ENCODE results near the gene TBPL1. TPM values are rescaled to one million over a fixed set of nuclear protein-coding genes. Genes with fewer than 3 reads are reported as not detected.
A peak's percentile ranks its signal among the peaks of the same experiment; 100 is the strongest.
"Not testable (repeated sequence)": the region's sequence is repeated elsewhere in the genome, so short reads cannot be mapped to it uniquely, and the experiment has no call there.

The TBPL1 gene
- polyA plus RNA-seq, 1 donor: 53.9 TPM

DNA sequence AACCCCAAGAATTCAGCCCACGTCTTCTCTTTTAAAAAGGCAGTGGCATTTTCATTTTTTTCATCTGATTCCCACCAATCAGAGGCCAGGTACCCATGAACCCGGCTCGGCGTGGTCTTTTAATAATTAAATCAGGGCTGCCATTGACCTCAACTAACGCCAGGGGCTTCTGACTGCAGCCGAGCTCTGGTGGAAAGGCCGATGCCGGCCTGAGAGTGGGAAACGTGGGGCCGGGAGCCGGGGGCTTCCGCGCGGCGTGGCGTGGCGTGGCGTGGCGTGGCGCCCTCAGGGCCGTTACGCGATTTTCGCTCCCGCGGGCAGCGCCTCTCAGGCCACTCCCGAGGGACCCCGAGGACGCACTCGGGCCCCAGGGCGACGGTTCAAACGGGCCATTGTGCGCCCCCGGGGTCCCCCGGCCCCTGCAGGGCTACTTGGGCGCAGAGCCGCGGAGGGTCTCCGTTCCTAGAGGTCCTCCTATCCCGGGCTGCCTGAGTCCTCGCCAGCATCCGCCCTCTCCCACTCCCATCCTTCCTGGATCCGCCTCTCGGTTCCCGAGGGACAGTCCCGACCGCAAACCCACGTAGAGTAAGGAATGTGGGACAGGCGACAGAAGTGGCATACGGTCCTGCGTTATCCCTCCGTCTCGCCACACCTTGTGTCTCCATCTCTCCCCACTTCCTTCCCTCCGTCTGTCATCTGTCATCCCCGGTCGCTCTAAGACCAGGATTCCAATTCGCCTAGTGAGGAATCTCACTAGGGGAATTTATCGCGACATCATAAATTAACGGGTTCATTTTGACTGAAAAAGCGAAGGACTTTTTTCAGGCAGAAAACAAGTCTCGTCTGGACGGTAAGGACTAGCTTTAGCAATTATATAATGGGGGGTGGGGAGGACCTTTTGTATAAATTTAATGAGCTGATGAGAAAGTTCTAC, 876 bp upstream of the TBPL1 start:
- DNase-seq: peak; percentile 64

DNA sequence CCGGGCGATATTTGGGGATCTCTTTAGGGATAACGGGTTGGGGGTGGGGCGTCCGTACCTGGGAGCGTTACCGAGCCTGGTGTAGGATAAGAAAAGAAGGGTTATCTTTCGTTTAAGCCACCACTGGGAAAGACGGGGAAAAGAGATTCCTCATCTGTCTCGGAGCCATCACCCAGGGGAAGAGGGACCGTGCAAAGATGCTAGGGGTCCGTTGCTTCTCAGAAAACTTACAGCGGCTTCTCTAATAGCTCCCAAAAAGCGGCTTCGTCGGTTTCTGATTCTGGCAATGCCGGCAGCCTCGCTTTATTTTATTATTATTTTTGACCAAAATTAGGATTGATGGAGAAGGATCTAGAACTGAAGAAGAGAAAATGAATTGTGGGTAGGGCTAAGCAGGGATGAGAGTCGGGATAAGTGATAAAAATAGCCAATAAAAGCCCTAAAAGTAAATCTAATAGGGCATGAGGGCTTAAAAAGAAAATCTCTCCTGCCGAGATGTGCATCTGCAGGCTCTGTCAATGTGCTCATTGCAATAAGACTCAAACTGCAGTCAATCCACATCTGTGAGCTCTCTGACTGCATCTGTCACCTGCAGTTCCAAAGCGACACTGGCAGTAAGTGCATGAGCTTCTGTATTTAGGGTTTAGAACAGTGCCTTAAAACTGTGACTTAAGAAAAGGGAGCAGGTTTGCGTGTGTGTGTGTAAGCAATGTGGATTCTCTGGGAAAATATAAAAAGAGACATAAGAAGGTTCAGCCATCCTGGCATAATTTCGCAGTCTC, 801 bp downstream of the TBPL1 start:
- no peak for DNase-seq

DNA sequence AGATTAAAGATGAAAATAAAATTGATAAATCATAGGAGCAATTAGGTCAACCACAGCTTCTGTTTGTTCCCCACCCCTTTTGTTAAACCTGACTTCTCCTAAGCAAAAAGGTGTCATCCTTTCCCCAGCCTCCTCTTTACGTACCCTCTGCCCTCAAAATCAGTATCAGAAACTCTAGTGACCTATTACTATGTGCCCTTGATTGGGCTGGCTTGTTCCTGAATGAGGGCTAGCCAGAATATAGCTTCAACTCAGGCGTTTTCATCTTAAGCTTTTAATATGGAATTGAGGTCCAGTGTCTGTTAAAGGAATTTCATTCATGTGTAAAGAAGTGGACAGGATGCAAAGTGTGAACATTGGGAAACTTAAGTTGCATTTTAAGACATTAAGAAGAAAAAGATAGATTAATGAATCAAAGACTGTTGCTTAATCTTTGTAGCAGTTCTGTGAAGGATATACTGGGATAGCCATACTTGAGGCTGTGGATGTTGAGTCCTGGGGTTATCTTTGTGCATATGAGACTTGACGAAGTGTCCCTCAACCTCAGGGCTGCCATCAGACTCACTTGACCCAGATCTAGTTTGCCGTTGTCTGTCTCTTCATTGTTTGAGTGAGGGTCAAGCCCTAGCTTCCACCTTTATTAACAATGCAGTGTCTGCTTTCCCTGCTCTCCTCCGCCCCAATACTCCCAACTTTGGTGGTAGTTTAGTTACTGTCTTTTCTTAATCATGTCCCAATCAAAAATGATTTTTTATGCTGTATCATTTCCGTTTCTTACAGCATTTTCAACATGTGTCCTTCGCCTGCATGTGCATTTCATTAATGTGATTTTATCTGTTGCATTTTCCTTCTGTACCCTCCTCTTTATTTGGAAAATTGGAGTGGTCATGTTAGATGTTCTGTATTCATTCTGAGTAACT, 1.9 kb downstream of the TBPL1 start:
- no peak for DNase-seq

DNA sequence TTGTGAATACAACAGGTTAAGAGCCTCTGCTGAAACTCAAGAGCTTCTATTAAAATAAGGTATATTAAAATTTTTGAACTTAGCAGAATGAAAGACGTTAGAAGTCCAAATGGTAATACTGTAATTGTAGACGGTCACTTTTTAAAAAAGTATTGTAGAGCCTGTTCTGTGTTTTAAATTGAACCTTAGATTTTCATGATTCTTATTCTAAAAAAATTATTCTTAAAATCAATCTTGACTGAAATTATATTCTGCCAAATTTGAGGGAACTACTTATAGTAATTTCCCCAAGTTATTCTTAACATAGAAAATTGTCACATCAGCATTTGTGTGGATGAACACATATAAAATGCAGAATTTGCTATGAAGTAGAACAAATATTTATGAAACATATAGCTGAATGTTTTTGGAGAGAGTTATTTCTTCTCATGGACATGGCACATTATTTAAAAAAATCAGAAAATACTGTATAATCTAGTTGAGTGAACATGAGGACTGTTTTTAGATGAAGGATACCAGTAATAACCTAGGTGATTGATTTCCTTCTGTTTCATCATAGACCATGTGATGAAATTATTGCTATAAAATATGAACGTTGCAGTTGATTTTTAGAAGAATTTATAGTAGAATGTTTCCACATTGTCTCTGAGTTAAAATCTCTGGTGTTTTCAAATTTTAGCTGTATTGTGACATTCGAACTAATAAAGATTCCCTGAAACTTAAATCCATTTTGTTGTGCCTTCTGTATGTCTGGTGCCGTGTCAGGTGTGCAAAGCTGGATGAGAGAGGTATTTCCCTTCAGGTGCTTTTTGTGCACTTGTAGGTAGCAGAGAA, 2.8 kb downstream of the TBPL1 start:
- DNase-seq: no peak

DNA sequence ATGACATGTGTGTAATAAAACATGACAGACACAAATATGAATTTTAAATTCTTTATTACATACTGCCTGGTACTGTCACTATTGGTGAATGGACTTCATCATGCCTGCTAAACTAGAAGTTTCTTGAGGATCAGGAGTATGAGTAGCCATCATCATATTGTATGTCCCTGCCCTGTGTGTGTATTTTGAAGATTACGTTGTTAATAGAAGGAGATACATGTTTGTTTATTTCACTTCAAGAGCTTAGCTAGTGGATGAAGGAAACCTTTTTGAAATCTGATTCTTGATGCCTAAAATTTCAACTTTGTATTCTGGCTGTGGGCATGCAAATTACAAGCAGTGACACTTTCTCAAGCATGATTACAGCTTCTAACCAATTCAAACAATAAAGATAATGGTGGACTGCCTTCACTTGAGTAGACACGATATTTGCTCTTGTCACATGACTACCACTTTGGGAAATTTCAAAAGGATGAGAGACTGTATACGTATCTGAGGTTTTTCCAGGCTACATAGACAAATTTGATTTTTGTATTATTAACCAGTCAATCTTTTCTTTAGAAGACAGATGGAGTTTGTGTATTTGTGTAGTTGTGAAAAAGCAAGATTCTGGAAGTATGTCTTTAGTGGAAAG, 3.5 kb downstream of the TBPL1 start:
- no peak for DNase-seq

DNA sequence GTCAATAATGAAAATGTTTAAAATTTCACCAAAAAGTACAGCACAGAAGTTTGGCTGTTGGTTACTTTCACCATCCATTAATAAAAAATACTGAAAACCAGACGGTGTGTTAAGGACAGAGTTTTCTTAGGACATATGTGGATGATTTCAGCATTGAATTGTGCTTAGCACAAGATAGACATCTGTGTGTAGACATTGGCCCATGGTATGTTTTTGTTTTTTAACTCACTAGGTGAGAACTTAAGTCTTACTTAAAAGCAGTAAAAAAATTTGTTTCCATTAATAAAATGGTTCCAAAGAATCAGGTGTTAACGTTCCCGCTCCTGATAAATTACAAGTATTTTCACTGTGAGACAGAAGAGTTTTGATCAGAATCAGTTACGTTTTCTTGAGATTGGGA, 4.2 kb downstream of the TBPL1 start:
- DNase-seq: no peak

DNA sequence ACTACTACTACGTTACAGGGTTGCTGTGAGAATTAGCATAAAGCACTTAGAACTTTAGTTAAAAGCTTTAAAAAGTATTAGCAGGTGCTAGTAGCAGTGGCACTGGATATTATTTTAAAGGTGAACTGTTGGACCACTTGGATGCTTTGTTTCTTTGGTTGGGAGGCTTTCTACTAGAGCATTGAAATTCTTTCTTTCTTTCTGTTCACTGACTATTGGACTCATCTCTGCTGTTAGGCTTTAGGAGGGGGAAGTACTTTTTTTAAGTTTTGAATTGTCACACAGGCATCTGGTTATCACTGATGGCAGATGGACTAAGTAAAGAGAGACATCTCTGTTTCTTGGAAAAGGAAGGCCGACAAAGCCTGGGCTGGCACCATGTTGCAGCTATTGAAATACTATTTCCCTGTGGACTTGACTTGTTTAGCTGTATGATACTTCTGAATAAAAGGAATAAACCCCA, 4.8 kb downstream of the TBPL1 start:
- DNase-seq: no peak

DNA sequence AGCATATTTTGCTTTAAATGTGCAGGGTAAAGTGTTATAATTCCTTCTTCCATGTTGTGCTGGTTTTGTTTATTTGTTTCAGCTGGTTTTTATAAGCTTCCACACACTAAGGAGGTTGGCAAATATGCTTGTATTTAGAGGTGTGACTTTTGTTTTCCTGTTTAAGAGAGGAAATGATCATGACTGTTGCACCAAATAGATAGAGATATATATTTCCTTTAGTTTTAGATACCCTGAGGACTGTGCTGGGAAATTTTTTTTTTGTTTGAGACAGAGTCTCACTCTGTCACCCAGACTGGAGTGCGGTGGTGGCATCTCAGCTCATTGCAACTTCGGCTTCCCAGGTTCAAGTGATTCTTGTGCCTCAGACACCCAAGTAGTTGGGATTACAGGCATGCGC, 5.8 kb downstream of the TBPL1 start:
- DNase-seq: no peak

DNA sequence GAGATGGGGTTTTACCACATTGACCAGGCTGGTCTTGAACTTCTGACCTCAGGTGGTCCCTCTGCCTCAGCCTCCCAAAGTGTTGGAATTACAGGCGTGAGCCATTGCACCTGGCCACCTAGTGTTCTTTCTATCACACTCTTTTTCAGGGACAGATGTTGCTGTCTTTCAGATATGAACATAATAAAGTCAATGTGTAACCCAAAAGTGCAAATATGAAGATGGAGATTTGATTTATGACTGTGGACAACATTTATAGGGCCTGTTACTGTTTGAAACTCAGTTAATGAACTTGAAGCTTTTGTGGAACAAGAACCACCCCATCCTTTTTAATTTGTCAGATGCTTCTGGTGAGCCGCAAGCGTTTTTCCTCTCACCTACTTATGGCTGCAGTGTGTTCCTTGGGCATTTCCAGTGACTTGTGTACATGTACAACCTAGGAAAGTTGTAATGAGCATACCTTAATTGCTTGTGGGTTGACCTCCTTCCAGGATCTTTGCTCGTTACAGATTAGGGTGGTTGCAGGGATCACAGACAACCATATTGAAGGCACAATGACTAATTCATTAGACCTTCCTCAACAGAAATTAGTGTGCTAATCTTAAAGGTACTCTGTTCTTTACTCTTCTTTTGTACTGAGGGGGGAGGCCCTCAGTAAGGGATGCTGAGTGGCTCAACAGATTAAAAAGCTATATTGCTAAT, 6.8 kb downstream of the TBPL1 start:
- DNase-seq: no peak

DNA sequence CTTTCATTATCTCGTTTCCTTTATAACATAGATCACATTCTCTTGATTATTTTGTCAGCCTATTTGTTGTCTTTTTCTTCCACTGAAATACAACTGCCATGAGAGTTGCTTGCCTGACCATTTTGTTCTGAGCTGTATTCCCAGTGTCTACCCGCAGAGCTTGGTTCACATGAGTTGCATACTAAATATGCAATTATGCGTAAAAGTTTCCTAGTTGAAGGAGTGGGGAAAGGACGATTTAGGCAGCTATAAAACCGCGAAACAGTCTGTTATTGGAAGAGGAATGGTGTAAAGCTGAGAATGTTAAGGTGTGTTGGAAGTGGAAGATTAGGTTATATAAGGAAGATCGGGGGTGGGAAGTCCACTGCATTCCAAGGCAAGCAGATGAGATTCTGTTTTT, 8.8 kb downstream of the TBPL1 start:
- DNase-seq: no peak

DNA sequence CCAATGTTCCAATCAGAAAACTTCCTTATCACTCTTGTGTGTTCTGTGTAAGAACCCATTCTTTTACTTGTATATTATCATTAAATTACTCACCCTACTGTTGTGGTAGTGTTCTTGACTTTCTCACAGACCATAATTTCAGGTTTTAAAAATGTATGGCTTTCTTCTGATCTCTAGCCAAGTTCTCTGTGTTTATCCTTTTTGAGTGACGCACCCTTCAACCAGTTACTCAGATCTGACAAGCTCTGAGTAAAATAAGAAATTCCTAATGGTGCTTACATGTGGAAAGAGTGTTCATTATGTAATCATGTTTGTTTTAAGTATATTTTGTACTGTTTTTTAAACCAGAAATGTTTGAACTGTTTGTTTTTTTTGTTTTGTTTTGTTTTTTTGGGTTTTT, 11.0 kb downstream of the TBPL1 start:
- DNase-seq: no peak

DNA sequence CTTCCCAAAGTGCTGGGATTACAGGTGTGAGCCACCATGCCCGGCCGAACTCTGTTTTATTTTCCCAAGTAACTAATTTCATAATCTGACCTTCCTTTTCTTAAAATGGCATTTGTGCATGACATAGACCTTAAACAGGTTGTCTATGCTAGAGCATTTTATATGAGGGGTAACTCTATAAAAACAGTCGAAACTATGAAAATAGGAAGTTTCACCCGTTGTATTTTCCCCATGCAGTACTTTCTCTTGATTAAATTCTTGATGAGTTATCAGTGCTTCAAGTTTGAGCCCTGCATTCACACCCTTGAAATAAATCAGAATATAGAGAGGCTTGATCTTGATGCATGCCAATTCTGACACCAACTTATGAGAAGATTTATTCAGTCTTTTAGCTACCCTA, 11.7 kb downstream of the TBPL1 start:
- DNase-seq: no peak

DNA sequence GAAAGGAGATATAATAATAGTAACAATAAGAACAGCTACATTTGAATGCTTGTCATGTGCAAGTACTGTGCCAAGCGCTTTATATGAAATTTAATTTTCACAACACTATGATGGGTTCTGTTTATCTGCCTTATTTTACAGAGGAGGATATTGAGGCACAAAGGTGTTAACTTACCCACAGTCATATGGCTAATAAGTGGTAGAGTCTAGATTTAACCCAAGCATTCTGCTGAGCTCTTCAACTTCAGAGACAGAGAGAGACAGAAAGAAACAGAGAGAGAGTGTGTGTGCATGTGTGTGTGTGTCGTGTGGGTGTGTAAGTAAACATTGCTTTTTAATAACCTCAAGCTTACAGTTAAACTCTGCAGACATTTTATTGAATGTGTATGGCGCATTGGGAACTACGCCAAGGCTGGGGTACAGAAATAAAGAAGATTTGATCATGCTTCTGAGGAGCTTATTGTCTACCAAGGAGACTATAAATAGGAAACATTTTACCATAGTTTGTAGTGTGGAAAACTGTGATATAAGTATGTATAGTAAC, 12.9 kb downstream of the TBPL1 start:
- DNase-seq: no peak

DNA sequence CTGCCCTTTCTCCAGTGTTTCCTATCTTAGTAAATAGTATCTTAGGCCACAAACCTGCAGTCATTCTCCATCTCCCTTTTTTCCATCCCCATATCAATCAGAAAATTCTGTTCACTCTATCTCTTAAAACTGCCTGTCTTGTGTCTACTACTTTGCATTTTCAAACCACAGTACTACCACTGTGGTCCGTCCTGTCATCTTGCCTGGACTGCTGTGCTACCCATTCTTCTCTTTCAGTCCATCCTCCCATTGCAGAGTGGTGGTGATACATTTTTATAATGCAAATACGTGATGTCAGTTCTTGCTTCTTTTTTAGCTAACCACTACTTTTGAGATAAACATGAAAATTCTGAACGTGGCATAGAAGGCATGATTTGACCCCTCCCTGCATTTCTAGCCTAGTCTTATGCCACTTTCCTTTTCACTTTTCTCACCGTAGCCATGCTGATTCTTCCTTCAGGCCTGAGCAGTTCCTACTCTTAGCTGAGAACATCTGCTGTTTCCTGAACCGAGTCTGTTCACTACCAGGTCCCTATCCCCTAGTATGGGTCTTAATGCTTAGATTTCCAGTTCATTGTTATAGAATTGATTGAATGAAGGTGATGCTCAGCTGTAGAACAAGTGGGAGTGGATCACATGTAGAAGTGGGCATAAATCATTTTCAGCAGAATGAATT, 13.8 kb downstream of the TBPL1 start:
- DNase-seq: no peak

DNA sequence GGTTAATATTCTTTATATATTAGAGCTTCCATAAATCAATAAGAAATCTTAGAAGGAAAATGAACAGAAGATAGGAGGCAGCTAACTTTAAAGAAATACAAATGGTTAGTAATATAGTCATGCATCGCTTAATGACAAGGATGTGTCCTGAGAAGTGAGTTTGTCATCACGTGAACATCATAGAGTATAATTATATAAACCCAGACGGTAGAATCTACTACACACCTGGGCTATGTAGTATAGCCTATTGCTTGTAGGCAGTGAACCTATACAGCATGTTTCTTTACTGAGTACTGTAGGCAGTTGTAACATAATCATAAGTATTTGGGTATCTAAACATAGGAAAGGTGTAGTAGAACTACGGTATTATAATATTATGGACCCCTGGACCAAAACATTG, 14.3 kb downstream of the TBPL1 start:
- no peak for DNase-seq

DNA sequence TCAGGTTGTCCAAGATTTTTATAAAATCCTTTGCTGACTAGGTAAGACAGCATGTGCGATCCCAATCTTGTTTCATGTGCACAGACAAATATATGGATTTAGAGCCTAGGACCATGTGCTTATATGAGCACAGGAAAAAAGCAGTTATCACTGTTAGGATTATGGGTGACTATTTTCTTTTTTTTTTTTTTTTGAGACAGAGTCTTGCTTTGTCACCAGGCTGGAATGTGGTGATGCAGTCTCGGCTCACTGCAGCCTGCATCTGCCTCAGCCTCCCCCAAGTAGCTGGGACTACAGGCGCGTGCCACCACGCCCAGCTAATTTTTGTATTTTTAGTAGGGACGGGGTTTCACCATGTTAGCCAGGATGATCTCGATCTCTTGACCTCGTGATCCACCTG, 14.8 kb downstream of the TBPL1 start:
- DNase-seq: not testable (repeated sequence)

DNA sequence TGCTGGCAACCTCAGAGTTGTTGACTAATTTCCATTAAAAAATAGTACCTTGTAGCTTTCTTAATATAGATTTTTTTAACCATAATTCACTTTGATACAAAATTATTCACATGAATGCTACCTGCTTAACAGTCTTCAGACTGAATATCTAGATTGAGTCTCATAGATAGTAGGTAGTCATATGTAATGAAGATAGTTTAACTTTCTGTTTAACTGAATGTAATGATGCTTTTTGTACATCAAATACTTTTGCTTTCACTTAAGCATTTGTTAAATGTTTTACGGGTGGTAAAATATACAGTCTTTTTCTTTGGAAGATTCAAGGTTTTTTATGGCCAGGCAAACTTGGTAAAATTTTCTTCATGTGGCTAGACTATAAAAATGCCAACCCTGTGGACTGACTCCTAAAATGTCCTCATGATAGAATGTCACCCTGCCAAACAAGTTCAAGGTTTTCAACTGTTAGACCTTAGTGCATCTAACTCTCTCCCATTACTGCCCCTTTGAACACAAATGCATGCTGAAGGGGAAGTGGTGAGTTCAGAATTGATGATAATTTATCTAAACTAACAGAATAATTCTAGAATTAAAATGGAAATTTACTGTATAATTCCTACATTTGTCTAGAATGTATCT, 16.4 kb downstream of the TBPL1 start:
- no peak for DNase-seq

DNA sequence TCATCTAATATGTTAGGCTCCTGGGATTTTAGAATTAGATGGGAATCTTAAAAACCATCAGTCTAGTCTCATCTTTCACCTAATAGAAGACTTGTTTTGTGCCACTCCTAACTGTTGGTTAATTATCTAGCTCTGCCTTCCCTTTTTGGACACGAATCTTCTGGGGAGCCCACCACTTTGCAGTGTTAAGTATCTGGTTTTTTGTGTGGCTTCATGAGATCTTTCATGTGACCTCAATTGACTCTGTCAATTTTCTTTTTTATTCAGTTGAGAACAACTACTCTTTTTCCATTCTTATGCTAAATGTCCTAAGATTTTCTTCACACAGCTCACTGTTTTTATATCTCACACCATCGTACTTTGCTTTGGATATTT, 16.9 kb downstream of the TBPL1 start:
- no peak for DNase-seq

DNA sequence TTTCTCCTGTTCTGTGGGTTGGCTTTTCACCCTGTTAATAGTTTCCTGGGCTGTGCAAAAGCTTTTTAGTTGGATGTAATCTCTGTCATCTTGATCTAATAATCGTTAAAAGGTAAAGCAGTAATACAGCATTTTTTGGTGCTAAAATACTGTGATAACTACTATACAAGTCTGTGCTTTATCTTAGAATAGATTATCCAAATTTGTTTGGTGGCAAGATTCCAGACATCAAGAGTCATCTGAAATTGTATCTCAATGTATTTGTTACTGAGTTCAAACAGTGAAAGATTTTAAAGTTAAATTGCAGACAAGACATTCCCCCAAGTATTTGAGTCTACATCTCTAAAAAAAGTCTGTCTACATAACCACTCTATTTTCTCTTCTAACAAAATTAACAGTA, 18.8 kb downstream of the TBPL1 start:
- DNase-seq: no peak
